ENCODE data around the gene SORCS2.

DNA sequence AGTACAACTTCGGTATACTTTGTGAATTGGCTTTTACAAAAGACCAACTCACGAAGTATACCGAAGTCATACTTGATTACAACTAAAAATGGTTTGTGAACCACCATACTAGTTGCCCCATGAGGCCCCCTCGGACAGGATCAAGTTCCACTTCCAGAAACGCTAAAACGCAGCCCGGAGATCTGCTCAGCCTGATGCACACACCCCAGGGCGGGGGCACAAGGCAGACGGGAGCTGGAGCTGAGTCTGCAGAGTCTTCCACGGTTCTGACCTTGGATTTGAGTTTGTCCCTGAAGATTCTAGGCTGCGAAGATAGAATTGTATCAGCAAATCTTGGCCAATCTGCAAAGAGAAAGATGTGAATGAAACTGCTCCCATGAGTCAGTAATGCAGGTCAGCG lies 118.1 kb downstream of the SORCS2 start:
- TF ChIP-seq EZH2 (IDR thresholded peaks at IDR 0.05) (no peak), POLR2AphosphoS5 (IDR thresholded peaks at IDR 0.05; ENCODE audit: borderline replicate concordance, low read depth, low read length) (no peak)

Data from SK-N-MC (cell line).